PFSK-1 (cell line): Measurements from ENCODE around the gene ANKRD10. TPM values are rescaled to one million over a fixed set of nuclear protein-coding genes. Genes with fewer than 3 reads are reported as not detected.
A peak's percentile ranks its signal among the peaks of the same experiment; 100 is the strongest.

Source experiments
- FOXP2 ChIP-seq: optimal IDR thresholded peaks from 2 replicates; pipeline ENCODE3; 2011; ENCODE audit warnings: borderline replicate concordance, control low read depth, inconsistent platforms; ENCODE audit not compliant: insufficient read depth; ENCODE audit errors: extremely low read length, extremely low read depth
- POLR2AphosphoS5 ChIP-seq: IDR thresholded peaks from 2 replicates; pipeline ENCODE4 v1.6.1; 2012; ENCODE audit warnings: low read depth, mild to moderate bottlenecking, control low read depth, low read length, moderate library complexity
- SIN3A ChIP-seq: IDR thresholded peaks from 2 replicates; pipeline ENCODE4 v1.6.1; 2012; ENCODE audit warnings: mild to moderate bottlenecking, low read length, moderate library complexity, borderline replicate concordance; ENCODE audit not compliant: insufficient read depth
- TAF1 ChIP-seq: IDR thresholded peaks from 2 replicates; pipeline ENCODE4 v1.6.1; 2012; ENCODE audit warnings: low read length, control low read depth, borderline replicate concordance; ENCODE audit not compliant: insufficient read depth
- polyA plus RNA-seq: library from polyadenylated mRNA; unstranded; fragments of >200 nt; gene quantifications from one replicate; pipeline ENCODE4 v1.2.1, GENCODE V29; 2012; ENCODE audit warnings: low read depth, missing spikeins; ENCODE audit not compliant: insufficient read length
- TF ChIP-seq, protein P1 (sequence below), 2 experiments: IDR thresholded peaks; 2 replicates each; pipeline versions ENCODE4 v1.6.1 to v1.8.0; 2011 to 2012; ENCODE audit warnings: low read depth in 2 of 2, low read length in 2 of 2, control low read depth in 1 of 2, inconsistent platforms in 1 of 2, mild to moderate bottlenecking in 1 of 2, moderate library complexity in 1 of 2; ENCODE audit not compliant: insufficient read depth in 1 of 2

The ANKRD10 gene
- polyA plus RNA-seq = 34.3 TPM

- peak; percentile 30; the same call in 1 of the 2 replicates for TF ChIP-seq POLR2AphosphoS5
- TF ChIP-seq, protein P1, sequence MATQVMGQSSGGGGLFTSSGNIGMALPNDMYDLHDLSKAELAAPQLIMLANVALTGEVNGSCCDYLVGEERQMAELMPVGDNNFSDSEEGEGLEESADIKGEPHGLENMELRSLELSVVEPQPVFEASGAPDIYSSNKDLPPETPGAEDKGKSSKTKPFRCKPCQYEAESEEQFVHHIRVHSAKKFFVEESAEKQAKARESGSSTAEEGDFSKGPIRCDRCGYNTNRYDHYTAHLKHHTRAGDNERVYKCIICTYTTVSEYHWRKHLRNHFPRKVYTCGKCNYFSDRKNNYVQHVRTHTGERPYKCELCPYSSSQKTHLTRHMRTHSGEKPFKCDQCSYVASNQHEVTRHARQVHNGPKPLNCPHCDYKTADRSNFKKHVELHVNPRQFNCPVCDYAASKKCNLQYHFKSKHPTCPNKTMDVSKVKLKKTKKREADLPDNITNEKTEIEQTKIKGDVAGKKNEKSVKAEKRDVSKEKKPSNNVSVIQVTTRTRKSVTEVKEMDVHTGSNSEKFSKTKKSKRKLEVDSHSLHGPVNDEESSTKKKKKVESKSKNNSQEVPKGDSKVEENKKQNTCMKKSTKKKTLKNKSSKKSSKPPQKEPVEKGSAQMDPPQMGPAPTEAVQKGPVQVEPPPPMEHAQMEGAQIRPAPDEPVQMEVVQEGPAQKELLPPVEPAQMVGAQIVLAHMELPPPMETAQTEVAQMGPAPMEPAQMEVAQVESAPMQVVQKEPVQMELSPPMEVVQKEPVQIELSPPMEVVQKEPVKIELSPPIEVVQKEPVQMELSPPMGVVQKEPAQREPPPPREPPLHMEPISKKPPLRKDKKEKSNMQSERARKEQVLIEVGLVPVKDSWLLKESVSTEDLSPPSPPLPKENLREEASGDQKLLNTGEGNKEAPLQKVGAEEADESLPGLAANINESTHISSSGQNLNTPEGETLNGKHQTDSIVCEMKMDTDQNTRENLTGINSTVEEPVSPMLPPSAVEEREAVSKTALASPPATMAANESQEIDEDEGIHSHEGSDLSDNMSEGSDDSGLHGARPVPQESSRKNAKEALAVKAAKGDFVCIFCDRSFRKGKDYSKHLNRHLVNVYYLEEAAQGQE (IDR thresholded peaks at IDR 0.05; ENCODE audit: insufficient read depth in 1 of 2, low read depth in 2 of 2, low read length in 2 of 2) = no peak
- TF ChIP-seq FOXP2 = peak; percentile 86
Observed at GRCh38 chr13:110915057-110915873, at the start of gene ANKRD10. TSS of gene ANKRD10 (minus strand) at chr13:110915069. CDS start at chr13:110914934, 135 bp downstream.

DNA sequence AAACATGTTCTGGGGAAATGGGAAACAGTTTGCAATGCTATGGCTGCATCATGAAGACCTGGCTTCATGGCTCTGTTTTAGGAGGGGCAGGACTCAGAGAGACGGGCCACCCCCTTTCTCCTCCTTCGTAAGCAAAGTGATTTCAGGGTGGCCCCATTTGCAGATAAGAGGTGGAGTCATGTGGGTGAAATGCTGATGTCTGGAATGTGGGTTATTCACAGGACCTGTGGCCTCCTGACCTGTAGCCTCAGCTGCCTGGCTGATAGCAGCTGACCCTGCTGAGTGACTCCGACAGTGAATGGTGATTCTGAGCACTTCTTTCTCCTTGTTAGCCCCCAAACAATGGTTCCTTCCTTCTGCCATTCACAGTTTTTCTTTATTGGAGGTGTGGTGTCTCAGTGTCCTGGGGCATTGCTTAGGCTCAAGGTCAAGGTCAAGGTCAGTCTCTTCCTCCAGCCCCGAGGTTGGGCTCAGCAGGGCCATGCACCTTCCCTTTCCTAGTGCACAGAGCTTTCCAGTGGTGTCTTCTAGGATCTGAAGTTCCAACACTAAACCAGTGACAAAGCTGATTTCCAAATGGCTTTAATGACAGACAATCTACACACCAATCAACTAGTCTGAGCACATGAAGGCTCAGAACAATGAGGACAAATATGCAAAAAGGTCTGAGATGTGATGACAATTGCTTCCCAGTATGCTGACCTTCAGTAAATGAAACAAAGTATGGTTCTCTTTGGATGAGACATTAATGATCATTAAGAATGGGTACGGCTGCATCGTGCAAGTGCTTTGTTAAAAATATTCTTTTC lies 49.6 kb upstream of the ANKRD10 start:
- no peak for TF ChIP-seq POLR2AphosphoS5
- no peak for TF ChIP-seq FOXP2
- TF ChIP-seq SIN3A = no peak
- TF ChIP-seq, protein P1 (IDR thresholded peaks at IDR 0.05; ENCODE audit: insufficient read depth in 1 of 2, low read depth in 2 of 2, low read length in 2 of 2) = no peak
- TF ChIP-seq TAF1 = no peak

DNA sequence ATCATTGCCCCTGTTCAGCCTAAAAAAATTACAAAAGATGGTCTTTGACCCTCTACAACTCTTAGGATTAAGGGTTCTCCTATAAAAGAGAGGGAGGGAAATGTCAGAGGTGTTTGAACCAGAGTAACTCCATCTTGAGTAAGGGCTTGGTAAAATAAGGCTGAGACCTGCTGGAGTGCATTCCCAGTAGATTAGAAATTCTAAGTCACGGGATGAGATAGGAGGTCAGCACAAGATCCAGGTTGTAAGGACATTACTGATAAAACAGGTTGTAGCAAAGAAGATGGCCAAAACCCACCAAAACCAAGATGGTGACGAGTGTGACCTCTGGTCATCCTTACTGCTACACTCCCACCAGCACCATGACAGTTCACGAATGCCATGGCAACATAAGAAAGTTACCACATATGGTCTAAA lies 48.7 kb upstream of the ANKRD10 start:
- TF ChIP-seq, protein P1 (IDR thresholded peaks at IDR 0.05; ENCODE audit: insufficient read depth in 1 of 2, low read depth in 2 of 2, low read length in 2 of 2) = no peak
- no peak for TF ChIP-seq POLR2AphosphoS5
- TF ChIP-seq SIN3A = no peak
- TF ChIP-seq TAF1 = no peak
- TF ChIP-seq FOXP2 = no peak

DNA sequence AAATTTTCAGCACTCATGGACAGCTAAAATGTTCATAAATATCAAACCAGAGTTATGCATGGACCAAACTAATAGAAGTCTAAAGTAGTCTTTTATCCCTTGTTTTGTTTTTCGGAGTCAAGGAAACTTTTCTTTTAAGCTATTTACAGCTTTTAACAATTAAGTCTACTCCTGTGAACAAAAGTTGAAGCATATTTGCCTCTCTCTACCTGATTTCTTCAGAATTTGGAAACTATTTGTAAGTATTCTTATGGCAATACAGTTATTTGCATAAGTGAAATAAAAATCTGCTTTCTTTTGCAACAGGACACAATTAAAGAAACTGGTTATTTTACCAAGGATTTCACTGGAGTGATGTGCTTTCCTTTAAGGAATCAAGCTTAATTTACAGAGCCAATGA lies 47.1 kb upstream of the ANKRD10 start:
- no peak for TF ChIP-seq POLR2AphosphoS5
- TF ChIP-seq, protein P1 (IDR thresholded peaks at IDR 0.05; ENCODE audit: insufficient read depth in 1 of 2, low read depth in 2 of 2, low read length in 2 of 2) = no peak
- TF ChIP-seq SIN3A = no peak
- no peak for TF ChIP-seq TAF1
- TF ChIP-seq FOXP2 = no peak
